ENCODE measurements around the gene ZNF628.
A peak's percentile ranks its signal among the peaks of the same experiment; 100 is the strongest.

ZNF628 gene

GRCh38 chr19:55465460-55466240 is 10.8 kb upstream of the ZNF628 start:
- no peak for DNase-seq

- no peak for DNase-seq
These were observed 10.2 kb upstream of the ZNF628 start for GRCh38 chr19:55466241-55466614.

- peak; percentile 74 for DNase-seq
These were observed 9.0 kb upstream of the ZNF628 start for GRCh38 chr19:55467236-55468053.

- DNase-seq = no peak
These were observed 8.4 kb upstream of the ZNF628 start for GRCh38 chr19:55468054-55468393.

GRCh38 chr19:55471266-55471665 is 5.2 kb upstream of the ZNF628 start:
- DNase-seq = no peak

- DNase-seq = no peak
These were observed 4.0 kb upstream of the ZNF628 start for GRCh38 chr19:55472463-55472862.

- no peak for DNase-seq
These were observed 3.0 kb upstream of the ZNF628 start for GRCh38 chr19:55473225-55474012.

- no peak for DNase-seq
These were observed 1.9 kb upstream of the ZNF628 start for GRCh38 chr19:55474269-55475265.

GRCh38 chr19:55477905-55478304 is 1.5 kb downstream of the ZNF628 start:
- DNase-seq = no peak

GRCh38 chr19:55478364-55478763 is 1.9 kb downstream of the ZNF628 start:
- DNase-seq = no peak

- no peak for DNase-seq
These were observed 2.6 kb downstream of the ZNF628 start for GRCh38 chr19:55479045-55479444.

- DNase-seq = no peak
These were observed 3.2 kb downstream of the ZNF628 start for GRCh38 chr19:55479451-55480230.

- DNase-seq = no peak
These were observed 4.9 kb downstream of the ZNF628 start for GRCh38 chr19:55481148-55481793.

GRCh38 chr19:55481794-55482155 is 5.4 kb downstream of the ZNF628 start:
- DNase-seq = no peak

GRCh38 chr19:55482156-55482961 is 5.9 kb downstream of the ZNF628 start:
- no peak for DNase-seq

- no peak for DNase-seq
These were observed 6.7 kb downstream of the ZNF628 start for GRCh38 chr19:55482967-55483705.

- DNase-seq = no peak
These were observed 7.5 kb downstream of the ZNF628 start for GRCh38 chr19:55483706-55484592.
